Progenitor cell of endocrine pancreas (in vitro differentiated cells): ENCODE data around the gene GNA15. TPM values are rescaled to one million over a fixed set of nuclear protein-coding genes. Genes with fewer than 3 reads are reported as not detected.

Source experiments
- DNase-seq: peaks from one replicate; pipeline ENCODE4 v3.0.0; 2021; ENCODE audit warnings: low spot score; ENCODE audit not compliant: unreplicated experiment
- H3K27ac Mint-ChIP-seq: 2 replicates; pipeline ENCODE4 v1.8.0; 2021; ENCODE audit warnings: mild to moderate bottlenecking, moderate library complexity, mixed read lengths
- H3K27me3 Mint-ChIP-seq: 2 replicates; pipeline ENCODE4 v1.8.0; 2021; ENCODE audit warnings: mixed read lengths
- H3K36me3 Mint-ChIP-seq: 2 replicates; pipeline ENCODE4 v1.8.0; 2022; ENCODE audit warnings: mixed read lengths; ENCODE audit not compliant: insufficient read depth
- H3K4me1 Mint-ChIP-seq: 2 replicates; pipeline ENCODE4 v1.8.0; 2021; ENCODE audit warnings: low read depth, mixed read lengths
- H3K4me3 Mint-ChIP-seq: 2 replicates; pipeline ENCODE4 v1.8.0; 2021; ENCODE audit warnings: low read depth, mild to moderate bottlenecking, moderate library complexity, mixed read lengths
- H3K9me3 Mint-ChIP-seq: 2 replicates; pipeline ENCODE4 v1.8.0; 2021; ENCODE audit warnings: low read depth, mixed read lengths
- CTCF ChIP-seq: fragments of 200-600 bp; sonication (generic); IDR thresholded peaks from one replicate; pipeline ENCODE4 v1.5.0; 2021; ENCODE audit warnings: antibody characterized with exemption, mild to moderate bottlenecking; ENCODE audit not compliant: unreplicated experiment
- total RNA-seq: library from RNA; stranded (reverse); gene quantifications from 2 replicates; pipeline ENCODE4 v1.2.1, GENCODE V29; 2021

Gene GNA15
- total RNA-seq, 1 donor from 2014 or later, result not detected

- no peak for DNase-seq
- Mint-ChIP-seq H3K4me3 (no peak overlapping the region), H3K36me3 (peaks cover 3% of the 10 kb centered on the region), H3K27me3 (no peaks in the 10 kb centered on the region), H3K4me1 (peaks cover 20% of the 10 kb centered on the region), H3K9me3 (no peaks in the 10 kb centered on the region), H3K27ac (no peak overlapping the region)
- no peak for TF ChIP-seq CTCF
Observed at GRCh38 chr19:3110126-3110825, 25.6 kb upstream of the GNA15 start.

GRCh38 chr19:3111586-3112247 lies 24.1 kb upstream of the GNA15 start:
- no peak for TF ChIP-seq CTCF
- Mint-ChIP-seq H3K36me3 (peaks cover 3% of the 10 kb centered on the region), H3K27ac (no peak overlapping the region), H3K27me3 (no peaks in the 10 kb centered on the region), H3K4me3 (no peak overlapping the region), H3K9me3 (no peaks in the 10 kb centered on the region), H3K4me1 (peaks cover 20% of the 10 kb centered on the region)
- no peak for DNase-seq

GRCh38 chr19:3112375-3113099 lies 23.3 kb upstream of the GNA15 start:
- no peak overlapping the region for H3K4me3 Mint-ChIP-seq
- H3K36me3 Mint-ChIP-seq, result peaks cover 3% of the 10 kb centered on the region
- no peaks in the 10 kb centered on the region for H3K9me3 Mint-ChIP-seq
- TF ChIP-seq CTCF, result no peak
- H3K4me1 Mint-ChIP-seq, result peaks cover 14% of the 10 kb centered on the region
- H3K27ac Mint-ChIP-seq, result no peak overlapping the region
- H3K27me3 Mint-ChIP-seq, result no peaks in the 10 kb centered on the region
- no peak for DNase-seq

- TF ChIP-seq CTCF, result no peak
- H3K9me3 Mint-ChIP-seq, result no peaks in the 10 kb centered on the region
- H3K4me1 Mint-ChIP-seq, result peaks cover 5% of the 10 kb centered on the region
- no peak overlapping the region for H3K4me3 Mint-ChIP-seq
- no peak for DNase-seq
- peaks cover 3% of the 10 kb centered on the region for H3K36me3 Mint-ChIP-seq
- no peaks in the 10 kb centered on the region for H3K27me3 Mint-ChIP-seq
- no peak overlapping the region for H3K27ac Mint-ChIP-seq
Observed at GRCh38 chr19:3113100-3114017, 22.5 kb upstream of the GNA15 start.
